GM23338 (cell line): ENCODE measurements around the gene ANKRD22. TPM values are rescaled to one million over a fixed set of nuclear protein-coding genes. Genes with fewer than 3 reads are reported as not detected.

Source experiments
- ATAC-seq: fragments of 200-7000 bp; cut with Tn5 transposase; 3 replicates; pipeline ENCODE4 v1.9.1; 2020
- DNase-seq: peaks from one replicate; pipeline ENCODE4 v3.0.0-alpha.2; 2015; ENCODE audit warnings: low spot score
- H2AFZ ChIP-seq: fragments of 200-600 bp; sonication (generic); 2 replicates; pipeline ENCODE4 v1.8.0; 2016; ENCODE audit warnings: antibody characterized with exemption, mild to moderate bottlenecking, moderate library complexity
- H3F3A ChIP-seq: fragments of 200-600 bp; sonication (generic); replicated peaks from 2 replicates; pipeline ENCODE4 v1.8.0; 2017; ENCODE audit warnings: antibody characterized with exemption, mixed run types, low read depth
- H3K27ac ChIP-seq: fragments of 200-600 bp; sonication (generic); 2 replicates; pipeline ENCODE4 v1.6.1; 2016; ENCODE audit warnings: low read depth
- H3K27me3 ChIP-seq: fragments of 200-600 bp; sonication (generic); 2 replicates; pipeline ENCODE4 v1.8.0; 2016; ENCODE audit warnings: mild to moderate bottlenecking, mixed run types, moderate library complexity; ENCODE audit not compliant: insufficient read depth
- H3K36me3 ChIP-seq: fragments of 200-600 bp; sonication (generic); 2 replicates; pipeline ENCODE4 v1.8.0; 2016; ENCODE audit warnings: mild to moderate bottlenecking; ENCODE audit not compliant: insufficient read depth
- H3K4me1 ChIP-seq: fragments of 200-600 bp; sonication (generic); 2 replicates; pipeline ENCODE4 v1.8.0; 2016; ENCODE audit warnings: mild to moderate bottlenecking, moderate library complexity; ENCODE audit not compliant: insufficient read depth
- H3K4me2 ChIP-seq: fragments of 200-600 bp; sonication (generic); 2 replicates; pipeline ENCODE4 v1.7.1; 2017; ENCODE audit warnings: mixed run types
- H3K4me3 ChIP-seq: fragments of 200-600 bp; sonication (generic); 2 replicates; pipeline ENCODE4 v1.6.1; 2016; ENCODE audit warnings: mixed run types
- H3K79me2 ChIP-seq: fragments of 200-600 bp; sonication (generic); replicated peaks from 2 replicates; pipeline ENCODE4 v1.8.0; 2017; ENCODE audit warnings: mild to moderate bottlenecking; ENCODE audit not compliant: insufficient read depth
- H3K9me2 ChIP-seq: fragments of 200-600 bp; sonication (generic); 2 replicates; pipeline ENCODE4 v1.8.0; 2017; ENCODE audit not compliant: insufficient read depth
- H4K20me1 ChIP-seq: fragments of 200-600 bp; sonication (generic); replicated peaks from 2 replicates; pipeline ENCODE4 v1.8.0; 2017; ENCODE audit warnings: mild to moderate bottlenecking; ENCODE audit not compliant: insufficient read depth
- H3K27ac Mint-ChIP-seq: 2 replicates; pipeline ENCODE4 v1.8.0; 2020; ENCODE audit warnings: inconsistent platforms, mild to moderate bottlenecking, moderate library complexity, mixed read lengths
- H3K27me3 Mint-ChIP-seq: 3 replicates; pipeline ENCODE4 v1.8.0; 2022; ENCODE audit warnings: low read depth, mild to moderate bottlenecking, moderate library complexity, mixed read lengths, inconsistent platforms; ENCODE audit not compliant: insufficient read depth, poor library complexity
- H3K36me3 Mint-ChIP-seq: 3 replicates; pipeline ENCODE4 v1.8.0; 2021; ENCODE audit warnings: low read depth, mild to moderate bottlenecking, inconsistent platforms, moderate library complexity, mixed read lengths
- H3K4me1 Mint-ChIP-seq: 3 replicates; pipeline ENCODE4 v1.8.0; 2020; ENCODE audit warnings: mild to moderate bottlenecking, inconsistent platforms, mixed read lengths
- H3K4me3 Mint-ChIP-seq: 3 replicates; pipeline ENCODE4 v1.8.0; 2021; ENCODE audit warnings: moderate library complexity, mild to moderate bottlenecking, inconsistent platforms, mixed read lengths
- H3K9me3 Mint-ChIP-seq: 3 replicates; pipeline ENCODE4 v1.8.0; 2020; ENCODE audit warnings: moderate library complexity, mild to moderate bottlenecking, inconsistent platforms, mixed read lengths
- CREB1 ChIP-seq: fragments of 250-450 bp; sonication (Bioruptor Pico); IDR thresholded peaks from 2 replicates; pipeline ENCODE4 v1.5.0; 2020; ENCODE audit warnings: low read depth, mild to moderate bottlenecking, moderate library complexity
- CTCF ChIP-seq, 2 experiments: fragments of 200-600 bp in 1 of 2; sonication (generic) in 1 of 2; conservative IDR thresholded peaks; 2 replicates each; pipeline versions ENCODE4 v1.5.1 to v1.6.1; 2016 to 2017; ENCODE audit warnings: antibody characterized with exemption in 2 of 2, low read depth in 2 of 2, mild to moderate bottlenecking in 2 of 2, moderate library complexity in 1 of 2
- EZH2 ChIP-seq: fragments of 200-600 bp; sonication (generic); IDR thresholded peaks from one replicate; pipeline ENCODE4 v1.8.0; 2017; ENCODE audit warnings: antibody characterized with exemption, mild to moderate bottlenecking, low read depth; ENCODE audit not compliant: unreplicated experiment
- EZH2phosphoT487 ChIP-seq: fragments of 200-600 bp; sonication (generic); IDR thresholded peaks from one replicate; pipeline ENCODE4 v1.8.1; 2018; ENCODE audit warnings: antibody characterized with exemption; ENCODE audit not compliant: unreplicated experiment
- JUNB ChIP-seq: IDR thresholded peaks from one replicate; pipeline ENCODE4 v1.6.1; 2016; ENCODE audit warnings: antibody characterized with exemption; ENCODE audit not compliant: unreplicated experiment
- NANOG ChIP-seq: IDR thresholded peaks from 2 replicates; pipeline ENCODE4 v1.6.1; 2016; ENCODE audit warnings: antibody characterized with exemption, borderline replicate concordance
- POLR2AphosphoS5 ChIP-seq: IDR thresholded peaks from 2 replicates; pipeline ENCODE4 v1.6.1; 2016; ENCODE audit warnings: antibody characterized with exemption, low read depth
- STAT1 ChIP-seq: IDR thresholded peaks from one replicate; pipeline ENCODE4 v1.6.1; 2016; ENCODE audit warnings: antibody characterized with exemption; ENCODE audit not compliant: unreplicated experiment
- ZNF114 ChIP-seq: fragments of 250-450 bp; sonication (Bioruptor Pico); IDR thresholded peaks from 2 replicates; pipeline ENCODE4 v1.5.0; 2020; ENCODE audit warnings: mild to moderate bottlenecking, moderate library complexity
- ZNF331 ChIP-seq: fragments of 250-450 bp; sonication (Bioruptor Pico); IDR thresholded peaks from 2 replicates; pipeline ENCODE4 v1.5.0; 2020; ENCODE audit warnings: low read depth, mild to moderate bottlenecking, moderate library complexity
- polyA plus RNA-seq: library from polyadenylated mRNA; unstranded; fragments of >200 nt; fragmentation: Nextera tagmentation; extraction: Ambion mirVana; gene quantifications from 2 replicates; pipeline ENCODE4 v1.2.1, GENCODE V29; 2016
- total RNA-seq: library from RNA; depleted of rRNA; stranded (reverse); fragments of >200 nt; shearing (Covaris generic); gene quantifications from 2 replicates; pipeline ENCODE4 v1.2.3, GENCODE V29; 2014
- TF ChIP-seq, protein P1 (sequence below): IDR thresholded peaks from 2 replicates; pipeline ENCODE4 v1.6.1; 2016; ENCODE audit warnings: antibody characterized with exemption
- TF ChIP-seq, protein P2 (sequence below): fragments of 250-450 bp; sonication (Bioruptor Pico); IDR thresholded peaks from 2 replicates; pipeline ENCODE4 v1.5.0; 2020; ENCODE audit warnings: mild to moderate bottlenecking, moderate library complexity
- TF ChIP-seq, protein P3 (sequence below): IDR thresholded peaks from one replicate; pipeline ENCODE4 v1.6.1; 2018; ENCODE audit warnings: antibody characterized with exemption; ENCODE audit not compliant: unreplicated experiment

Gene ANKRD22
- total and polyA plus RNA-seq, 2 experiments from 2014 or later: not detected

GRCh38 chr10:88828310-88828709 is 23.3 kb downstream of the ANKRD22 start:
- ATAC-seq (no peak), DNase-seq (no peak)
- Mint-ChIP-seq H3K36me3 (no peaks in the 10 kb centered on the region), H3K27ac (no peak overlapping the region), H3K9me3 (no peaks in the 10 kb centered on the region), H3K4me3 (no peak overlapping the region), H3K4me1 (no peaks in the 10 kb centered on the region; the same call in 2 of the 3 replicates), H3K27me3 (no peaks in the 10 kb centered on the region)
- Histone ChIP-seq H4K20me1 (no peaks in the 10 kb centered on the region), H3K36me3 (no peaks in the 10 kb centered on the region), H3K27ac (no peak overlapping the region), H3K4me1 (no peaks in the 10 kb centered on the region), H3K4me2 (no peak overlapping the region), H3K27me3 (no peaks in the 10 kb centered on the region), H3K79me2 (no peaks in the 10 kb centered on the region), H2AFZ (no peak overlapping the region; the same call in 1 of the 2 replicates), H3K4me3 (no peak overlapping the region), H3F3A (no peaks in the 10 kb centered on the region), H3K9me2 (no peaks in the 10 kb centered on the region)
- TF ChIP-seq ZNF114 (CRISPR knock-in tag): no peak
- no peak for TF ChIP-seq ZNF331 (CRISPR knock-in tag)
- no peak for TF ChIP-seq CTCF (conservative IDR thresholded peaks at IDR 0.05; ENCODE audit: low read depth in 2 of 2)
- no peak for TF ChIP-seq NANOG
- no peak for TF ChIP-seq JUNB
- TF ChIP-seq, protein P1, sequence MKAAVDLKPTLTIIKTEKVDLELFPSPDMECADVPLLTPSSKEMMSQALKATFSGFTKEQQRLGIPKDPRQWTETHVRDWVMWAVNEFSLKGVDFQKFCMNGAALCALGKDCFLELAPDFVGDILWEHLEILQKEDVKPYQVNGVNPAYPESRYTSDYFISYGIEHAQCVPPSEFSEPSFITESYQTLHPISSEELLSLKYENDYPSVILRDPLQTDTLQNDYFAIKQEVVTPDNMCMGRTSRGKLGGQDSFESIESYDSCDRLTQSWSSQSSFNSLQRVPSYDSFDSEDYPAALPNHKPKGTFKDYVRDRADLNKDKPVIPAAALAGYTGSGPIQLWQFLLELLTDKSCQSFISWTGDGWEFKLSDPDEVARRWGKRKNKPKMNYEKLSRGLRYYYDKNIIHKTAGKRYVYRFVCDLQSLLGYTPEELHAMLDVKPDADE: no peak
- no peak for TF ChIP-seq EZH2
- TF ChIP-seq POLR2AphosphoS5: no peak
- no peak for TF ChIP-seq CREB1 (CRISPR knock-in tag)
- TF ChIP-seq, protein P2, sequence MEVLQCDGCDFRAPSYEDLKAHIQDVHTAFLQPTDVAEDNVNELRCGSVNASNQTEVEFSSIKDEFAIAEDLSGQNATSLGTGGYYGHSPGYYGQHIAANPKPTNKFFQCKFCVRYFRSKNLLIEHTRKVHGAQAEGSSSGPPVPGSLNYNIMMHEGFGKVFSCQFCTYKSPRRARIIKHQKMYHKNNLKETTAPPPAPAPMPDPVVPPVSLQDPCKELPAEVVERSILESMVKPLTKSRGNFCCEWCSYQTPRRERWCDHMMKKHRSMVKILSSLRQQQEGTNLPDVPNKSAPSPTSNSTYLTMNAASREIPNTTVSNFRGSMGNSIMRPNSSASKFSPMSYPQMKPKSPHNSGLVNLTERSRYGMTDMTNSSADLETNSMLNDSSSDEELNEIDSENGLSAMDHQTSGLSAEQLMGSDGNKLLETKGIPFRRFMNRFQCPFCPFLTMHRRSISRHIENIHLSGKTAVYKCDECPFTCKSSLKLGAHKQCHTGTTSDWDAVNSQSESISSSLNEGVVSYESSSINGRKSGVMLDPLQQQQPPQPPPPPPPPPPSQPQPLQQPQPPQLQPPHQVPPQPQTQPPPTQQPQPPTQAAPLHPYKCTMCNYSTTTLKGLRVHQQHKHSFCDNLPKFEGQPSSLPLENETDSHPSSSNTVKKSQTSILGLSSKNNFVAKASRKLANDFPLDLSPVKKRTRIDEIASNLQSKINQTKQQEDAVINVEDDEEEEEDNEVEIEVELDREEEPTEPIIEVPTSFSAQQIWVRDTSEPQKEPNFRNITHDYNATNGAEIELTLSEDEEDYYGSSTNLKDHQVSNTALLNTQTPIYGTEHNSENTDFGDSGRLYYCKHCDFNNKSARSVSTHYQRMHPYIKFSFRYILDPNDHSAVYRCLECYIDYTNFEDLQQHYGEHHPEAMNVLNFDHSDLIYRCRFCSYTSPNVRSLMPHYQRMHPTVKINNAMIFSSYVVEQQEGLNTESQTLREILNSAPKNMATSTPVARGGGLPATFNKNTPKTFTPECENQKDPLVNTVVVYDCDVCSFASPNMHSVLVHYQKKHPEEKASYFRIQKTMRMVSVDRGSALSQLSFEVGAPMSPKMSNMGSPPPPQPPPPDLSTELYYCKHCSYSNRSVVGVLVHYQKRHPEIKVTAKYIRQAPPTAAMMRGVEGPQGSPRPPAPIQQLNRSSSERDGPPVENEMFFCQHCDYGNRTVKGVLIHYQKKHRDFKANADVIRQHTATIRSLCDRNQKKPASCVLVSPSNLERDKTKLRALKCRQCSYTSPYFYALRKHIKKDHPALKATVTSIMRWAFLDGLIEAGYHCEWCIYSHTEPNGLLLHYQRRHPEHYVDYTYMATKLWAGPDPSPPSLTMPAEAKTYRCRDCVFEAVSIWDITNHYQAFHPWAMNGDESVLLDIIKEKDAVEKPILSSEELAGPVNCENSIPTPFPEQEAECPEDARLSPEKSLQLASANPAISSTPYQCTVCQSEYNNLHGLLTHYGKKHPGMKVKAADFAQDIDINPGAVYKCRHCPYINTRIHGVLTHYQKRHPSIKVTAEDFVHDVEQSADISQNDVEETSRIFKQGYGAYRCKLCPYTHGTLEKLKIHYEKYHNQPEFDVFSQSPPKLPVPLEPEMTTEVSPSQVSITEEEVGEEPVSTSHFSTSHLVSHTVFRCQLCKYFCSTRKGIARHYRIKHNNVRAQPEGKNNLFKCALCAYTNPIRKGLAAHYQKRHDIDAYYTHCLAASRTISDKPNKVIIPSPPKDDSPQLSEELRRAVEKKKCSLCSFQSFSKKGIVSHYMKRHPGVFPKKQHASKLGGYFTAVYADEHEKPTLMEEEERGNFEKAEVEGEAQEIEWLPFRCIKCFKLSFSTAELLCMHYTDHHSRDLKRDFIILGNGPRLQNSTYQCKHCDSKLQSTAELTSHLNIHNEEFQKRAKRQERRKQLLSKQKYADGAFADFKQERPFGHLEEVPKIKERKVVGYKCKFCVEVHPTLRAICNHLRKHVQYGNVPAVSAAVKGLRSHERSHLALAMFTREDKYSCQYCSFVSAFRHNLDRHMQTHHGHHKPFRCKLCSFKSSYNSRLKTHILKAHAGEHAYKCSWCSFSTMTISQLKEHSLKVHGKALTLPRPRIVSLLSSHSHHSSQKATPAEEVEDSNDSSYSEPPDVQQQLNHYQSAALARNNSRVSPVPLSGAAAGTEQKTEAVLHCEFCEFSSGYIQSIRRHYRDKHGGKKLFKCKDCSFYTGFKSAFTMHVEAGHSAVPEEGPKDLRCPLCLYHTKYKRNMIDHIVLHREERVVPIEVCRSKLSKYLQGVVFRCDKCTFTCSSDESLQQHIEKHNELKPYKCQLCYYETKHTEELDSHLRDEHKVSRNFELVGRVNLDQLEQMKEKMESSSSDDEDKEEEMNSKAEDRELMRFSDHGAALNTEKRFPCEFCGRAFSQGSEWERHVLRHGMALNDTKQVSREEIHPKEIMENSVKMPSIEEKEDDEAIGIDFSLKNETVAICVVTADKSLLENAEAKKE (CRISPR knock-in tag): no peak
- TF ChIP-seq, protein P3, sequence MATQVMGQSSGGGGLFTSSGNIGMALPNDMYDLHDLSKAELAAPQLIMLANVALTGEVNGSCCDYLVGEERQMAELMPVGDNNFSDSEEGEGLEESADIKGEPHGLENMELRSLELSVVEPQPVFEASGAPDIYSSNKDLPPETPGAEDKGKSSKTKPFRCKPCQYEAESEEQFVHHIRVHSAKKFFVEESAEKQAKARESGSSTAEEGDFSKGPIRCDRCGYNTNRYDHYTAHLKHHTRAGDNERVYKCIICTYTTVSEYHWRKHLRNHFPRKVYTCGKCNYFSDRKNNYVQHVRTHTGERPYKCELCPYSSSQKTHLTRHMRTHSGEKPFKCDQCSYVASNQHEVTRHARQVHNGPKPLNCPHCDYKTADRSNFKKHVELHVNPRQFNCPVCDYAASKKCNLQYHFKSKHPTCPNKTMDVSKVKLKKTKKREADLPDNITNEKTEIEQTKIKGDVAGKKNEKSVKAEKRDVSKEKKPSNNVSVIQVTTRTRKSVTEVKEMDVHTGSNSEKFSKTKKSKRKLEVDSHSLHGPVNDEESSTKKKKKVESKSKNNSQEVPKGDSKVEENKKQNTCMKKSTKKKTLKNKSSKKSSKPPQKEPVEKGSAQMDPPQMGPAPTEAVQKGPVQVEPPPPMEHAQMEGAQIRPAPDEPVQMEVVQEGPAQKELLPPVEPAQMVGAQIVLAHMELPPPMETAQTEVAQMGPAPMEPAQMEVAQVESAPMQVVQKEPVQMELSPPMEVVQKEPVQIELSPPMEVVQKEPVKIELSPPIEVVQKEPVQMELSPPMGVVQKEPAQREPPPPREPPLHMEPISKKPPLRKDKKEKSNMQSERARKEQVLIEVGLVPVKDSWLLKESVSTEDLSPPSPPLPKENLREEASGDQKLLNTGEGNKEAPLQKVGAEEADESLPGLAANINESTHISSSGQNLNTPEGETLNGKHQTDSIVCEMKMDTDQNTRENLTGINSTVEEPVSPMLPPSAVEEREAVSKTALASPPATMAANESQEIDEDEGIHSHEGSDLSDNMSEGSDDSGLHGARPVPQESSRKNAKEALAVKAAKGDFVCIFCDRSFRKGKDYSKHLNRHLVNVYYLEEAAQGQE: no peak
- no peak for TF ChIP-seq EZH2phosphoT487
- no peak for TF ChIP-seq STAT1
